ENCODE results near the gene PELI3.

DNA sequence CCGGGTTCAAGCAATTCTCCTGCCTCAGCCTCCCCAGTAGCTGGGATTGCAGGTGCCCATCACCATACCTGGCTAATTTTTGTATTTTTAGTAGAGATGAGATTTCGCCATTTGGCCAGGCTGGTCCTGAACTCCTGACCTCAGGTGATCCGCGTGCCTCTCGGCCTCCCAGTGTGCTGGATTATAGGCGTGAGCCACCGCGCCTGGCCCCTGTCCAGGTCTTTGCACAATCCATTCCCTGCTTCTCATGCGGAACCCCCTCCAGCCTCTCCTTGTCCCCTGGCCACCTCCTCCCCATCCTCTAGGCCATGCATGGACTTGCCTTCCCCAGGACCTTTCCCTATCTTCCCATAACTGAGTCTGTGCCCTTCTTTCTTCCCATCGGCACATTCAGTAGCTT, 22.3 kb downstream of the PELI3 start:
- TF ChIP-seq CTCF (IDR thresholded peaks at IDR 0.05) (no peak), EP300 (IDR thresholded peaks at IDR 0.05) (no peak)

All from stomach (tissue), 4 donors.